ENCODE data around the gene VPS45. TPM values are rescaled to one million over a fixed set of nuclear protein-coding genes. Genes with fewer than 3 reads are reported as not detected.
"Not testable (repeated sequence)": the region's sequence is repeated elsewhere in the genome, so short reads cannot be mapped to it uniquely, and the experiment has no call there.

VPS45 gene
- polyA plus RNA-seq, 1 donor from 2014 or later: 174 TPM

GRCh38 chr1:150142083-150142482 is 74.5 kb downstream of the VPS45 start:
- TF ChIP-seq EP300 (conservative IDR thresholded peaks at IDR 0.05; ENCODE audit: poor library complexity, severe bottlenecking) (no peak), MXI1 (conservative IDR thresholded peaks at IDR 0.05; ENCODE audit: poor library complexity, severe bottlenecking) (no peak), EZH2 (IDR thresholded peaks at IDR 0.05; ENCODE audit: borderline replicate concordance, insufficient read depth, low read length, poor library complexity, severe bottlenecking) (no peak), SMC3 (conservative IDR thresholded peaks at IDR 0.05; ENCODE audit: poor library complexity) (no peak), RAD21 (conservative IDR thresholded peaks at IDR 0.05) (no peak), REST (IDR thresholded peaks at IDR 0.05; ENCODE audit: borderline replicate concordance) (no peak), POLR2AphosphoS5 (IDR thresholded peaks at IDR 0.05) (no peak), CTCF (IDR thresholded peaks at IDR 0.05; ENCODE audit: poor library complexity, severe bottlenecking) (no peak), TAF1 (IDR thresholded peaks at IDR 0.05; ENCODE audit: low read depth) (no peak)
- H3K79me2 ChIP-seq (replicated peaks; ENCODE audit: insufficient read depth, low read length): peaks cover 2% of the 10 kb centered on the region

GRCh38 chr1:150144606-150145005 is 77.0 kb downstream of the VPS45 start:
- Histone ChIP-seq H2AFZ (ENCODE audit: low read depth, low read length) (no peak overlapping the region), H3K36me3 (ENCODE audit: insufficient read depth, low read length) (no peaks in the 10 kb centered on the region), H3K9me2 (ENCODE audit: insufficient read depth, low read length) (no peaks in the 10 kb centered on the region), H3F3A (ENCODE audit: insufficient read depth, low read length, poor library complexity, severe bottlenecking) (no peaks in the 10 kb centered on the region), H3K9me3 (ENCODE audit: low read length) (no peaks in the 10 kb centered on the region), H3K9ac (ENCODE audit: low read length) (no peak overlapping the region), H3K4me2 (ENCODE audit: low read length) (no peak overlapping the region), H3K4me3 (ENCODE audit: low read length) (no peak overlapping the region), H3K79me2 (replicated peaks; ENCODE audit: insufficient read depth, low read length) (peaks cover 24% of the 10 kb centered on the region), H3K27me3 (ENCODE audit: insufficient read depth, low read depth, low read length) (no peaks in the 10 kb centered on the region), H4K20me1 (ENCODE audit: insufficient read depth) (no peaks in the 10 kb centered on the region), H3K27ac (ENCODE audit: low read length) (no peak overlapping the region)
- TF ChIP-seq CTCF (IDR thresholded peaks at IDR 0.05; ENCODE audit: poor library complexity, severe bottlenecking): no peak
- no peak for TF ChIP-seq EP300 (conservative IDR thresholded peaks at IDR 0.05; ENCODE audit: poor library complexity, severe bottlenecking)
- no peak for TF ChIP-seq REST (IDR thresholded peaks at IDR 0.05; ENCODE audit: borderline replicate concordance)
- TF ChIP-seq RAD21 (conservative IDR thresholded peaks at IDR 0.05): no peak
- no peak for TF ChIP-seq TAF1 (IDR thresholded peaks at IDR 0.05; ENCODE audit: low read depth)
- TF ChIP-seq SMC3 (conservative IDR thresholded peaks at IDR 0.05; ENCODE audit: poor library complexity): no peak
- TF ChIP-seq MXI1 (conservative IDR thresholded peaks at IDR 0.05; ENCODE audit: poor library complexity, severe bottlenecking): no peak
- no peak for TF ChIP-seq POLR2AphosphoS5 (IDR thresholded peaks at IDR 0.05)
- no peak for TF ChIP-seq EZH2 (IDR thresholded peaks at IDR 0.05; ENCODE audit: borderline replicate concordance, insufficient read depth, low read length, poor library complexity, severe bottlenecking)

More at GRCh38 chr1:150142083-150142482, 74.5 kb downstream of the VPS45 start:
- Histone ChIP-seq H4K20me1 (ENCODE audit: insufficient read depth) (no peaks in the 10 kb centered on the region), H3K36me3 (ENCODE audit: insufficient read depth, low read length) (no peaks in the 10 kb centered on the region), H3K27me3 (ENCODE audit: insufficient read depth, low read depth, low read length) (no peaks in the 10 kb centered on the region), H3K9me3 (ENCODE audit: low read length) (no peaks in the 10 kb centered on the region), H3F3A (ENCODE audit: insufficient read depth, low read length, poor library complexity, severe bottlenecking) (no peaks in the 10 kb centered on the region), H3K9ac (ENCODE audit: low read length) (no peak overlapping the region), H2AFZ (ENCODE audit: low read depth, low read length) (no peak overlapping the region), H3K4me2 (ENCODE audit: low read length) (no peak overlapping the region), H3K27ac (ENCODE audit: low read length) (no peak overlapping the region), H3K4me3 (ENCODE audit: low read length) (no peak overlapping the region), H3K9me2 (ENCODE audit: insufficient read depth, low read length) (no peaks in the 10 kb centered on the region)

- H3K9me2 ChIP-seq (ENCODE audit: insufficient read depth, low read length); H3K27me3 ChIP-seq (ENCODE audit: insufficient read depth, low read depth, low read length); H3K36me3 ChIP-seq (ENCODE audit: insufficient read depth, low read length); H3K9me3 ChIP-seq (ENCODE audit: low read length); H3K4me2 ChIP-seq (ENCODE audit: low read length); H3K27ac ChIP-seq (ENCODE audit: low read length); H2AFZ ChIP-seq (ENCODE audit: low read depth, low read length); H3K4me3 ChIP-seq (ENCODE audit: low read length); H4K20me1 ChIP-seq (ENCODE audit: insufficient read depth); H3K9ac ChIP-seq (ENCODE audit: low read length); H3F3A ChIP-seq (ENCODE audit: insufficient read depth, low read length, poor library complexity, severe bottlenecking): not testable (repeated sequence)
- H3K79me2 ChIP-seq (replicated peaks; ENCODE audit: insufficient read depth, low read length): peaks cover 31% of the 10 kb centered on the region
Measured at GRCh38 chr1:150146016-150146415, 78.4 kb downstream of the VPS45 start.

All from neural cell (in vitro differentiated cells).